HG03064 (cell line): Measurements from ENCODE around the gene POM121.
"Not testable (repeated sequence)": the region's sequence is repeated elsewhere in the genome, so short reads cannot be mapped to it uniquely, and the experiment has no call there.

Experiments used
- ATAC-seq: cut with Tn5 transposase; IDR thresholded peaks from one replicate; pipeline ENCODE4 v1.9.1; 2021; ENCODE audit warnings: low read depth; ENCODE audit not compliant: unreplicated experiment

Gene POM121

DNA sequence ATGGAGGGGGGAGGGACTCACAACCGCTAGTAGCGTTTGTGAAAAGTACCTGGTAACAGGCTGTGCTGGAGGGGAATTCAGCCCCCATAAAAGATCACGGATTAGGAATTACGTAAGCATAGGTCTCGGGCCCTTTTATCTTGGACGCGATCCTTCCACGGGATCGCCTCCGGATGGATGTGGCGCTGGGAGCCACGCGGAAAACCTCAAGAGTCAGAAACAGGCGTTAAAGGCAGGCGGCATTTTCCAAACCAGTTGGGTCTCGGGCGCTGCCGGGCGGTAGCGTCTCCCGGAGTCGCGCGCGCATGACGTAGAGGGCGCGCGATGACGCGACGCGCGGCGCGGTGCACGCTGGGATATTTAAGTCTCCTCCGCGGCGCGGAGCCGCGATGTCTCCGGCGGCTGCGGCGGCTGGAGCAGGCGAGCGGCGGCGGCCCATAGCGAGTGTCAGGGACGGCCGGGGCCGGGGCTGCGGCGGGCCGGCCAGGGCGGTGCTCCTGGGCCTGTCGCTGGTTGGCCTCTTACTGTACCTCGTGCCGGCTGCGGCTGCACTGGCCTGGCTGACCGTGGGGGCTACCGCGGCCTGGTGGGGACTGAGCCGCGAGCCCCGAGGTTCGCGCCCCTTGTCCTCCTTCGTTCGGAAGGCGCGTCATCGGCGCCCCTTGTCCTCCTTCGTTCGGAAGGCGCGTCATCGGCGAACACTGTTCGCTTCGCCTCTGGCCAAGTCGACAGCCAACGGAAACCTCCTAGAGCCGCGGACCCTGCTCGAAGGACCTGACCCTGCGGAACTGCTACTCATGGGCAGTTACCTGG, at the start of gene POM121:
Gene POM121 (plus strand): TSS at position 363 of the 813 bp plus-strand sequence. CDS start 27 bp downstream, at position 390.
- ATAC-seq: peak; percentile 83

DNA sequence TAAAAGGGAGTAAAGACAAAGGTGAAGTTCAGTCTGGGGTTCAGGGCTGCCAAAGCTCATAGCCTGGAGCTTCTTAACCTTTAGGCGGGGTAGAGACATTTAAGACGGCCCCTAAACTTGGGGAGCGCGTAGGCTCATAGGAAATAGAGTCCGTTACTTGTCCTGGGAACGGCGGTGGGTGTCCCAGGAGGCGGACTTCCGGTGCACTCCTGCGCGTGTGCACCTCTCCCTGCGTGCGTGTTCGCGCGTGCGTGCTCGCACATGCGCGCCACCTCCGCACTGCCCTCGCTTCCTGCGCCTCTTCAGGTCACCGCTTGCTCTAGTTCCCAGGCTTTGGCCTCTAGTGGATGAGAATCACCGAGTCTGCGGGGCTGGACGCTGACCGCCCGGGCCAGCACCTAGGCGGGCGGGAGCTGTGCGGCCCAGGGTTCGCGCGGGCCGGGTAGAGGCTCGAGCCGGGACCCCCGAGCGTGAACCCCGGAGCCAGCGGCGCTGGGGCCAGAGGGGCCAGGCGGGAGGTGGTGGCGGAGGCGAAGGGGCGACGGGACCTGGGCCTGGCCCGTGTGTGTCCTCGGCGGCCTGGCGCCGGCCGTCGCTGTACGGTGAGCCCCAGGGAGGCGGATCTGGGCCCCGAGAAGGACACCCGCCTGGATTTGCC, 45.7 kb upstream of the POM121 start:
- peak; percentile 100 for ATAC-seq

DNA sequence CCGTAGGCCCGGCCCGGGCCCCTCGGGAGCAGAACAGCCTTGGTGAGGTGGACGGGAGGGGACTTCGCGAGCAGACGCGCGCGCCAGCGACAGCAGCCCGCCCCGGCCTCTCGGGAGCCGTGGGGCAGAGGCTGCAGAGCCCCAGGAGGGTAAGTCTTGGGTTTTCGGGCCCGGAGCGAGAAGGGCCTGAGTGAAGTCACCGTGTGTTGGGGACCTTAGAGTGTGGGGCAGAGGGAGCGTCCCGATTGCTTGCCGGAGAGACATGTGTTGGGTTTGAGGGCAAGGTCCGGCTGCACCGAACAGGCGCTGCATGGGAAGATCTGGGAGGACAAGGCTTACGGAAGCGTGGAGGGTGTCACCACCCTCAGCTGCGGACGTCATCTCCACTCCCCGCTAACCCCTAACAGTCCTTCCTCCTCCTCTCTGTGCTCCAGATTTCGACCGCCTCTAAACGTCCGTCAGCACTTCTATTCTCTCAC, 45.1 kb upstream of the POM121 start:
- ATAC-seq: not testable (repeated sequence)

DNA sequence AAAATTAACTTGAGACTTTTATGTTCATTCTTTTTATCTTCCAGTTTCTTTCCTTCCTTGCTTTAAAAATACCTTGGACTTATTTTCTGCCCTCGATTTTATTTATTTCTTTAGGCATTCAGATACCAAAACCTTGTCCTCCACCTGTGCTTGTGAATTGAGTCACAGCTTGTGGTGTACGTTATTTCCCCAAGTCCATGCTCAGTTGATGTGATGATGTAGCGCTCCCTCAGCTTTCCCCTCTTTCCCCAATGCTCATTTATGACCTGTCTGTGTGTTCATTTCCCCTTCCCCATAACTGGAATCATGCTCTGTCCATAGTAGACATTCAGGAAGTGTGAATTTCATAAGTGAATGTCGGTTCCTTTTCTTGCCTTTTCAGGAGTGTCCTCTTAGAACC, 33.1 kb upstream of the POM121 start:
- ATAC-seq: not testable (repeated sequence)

DNA sequence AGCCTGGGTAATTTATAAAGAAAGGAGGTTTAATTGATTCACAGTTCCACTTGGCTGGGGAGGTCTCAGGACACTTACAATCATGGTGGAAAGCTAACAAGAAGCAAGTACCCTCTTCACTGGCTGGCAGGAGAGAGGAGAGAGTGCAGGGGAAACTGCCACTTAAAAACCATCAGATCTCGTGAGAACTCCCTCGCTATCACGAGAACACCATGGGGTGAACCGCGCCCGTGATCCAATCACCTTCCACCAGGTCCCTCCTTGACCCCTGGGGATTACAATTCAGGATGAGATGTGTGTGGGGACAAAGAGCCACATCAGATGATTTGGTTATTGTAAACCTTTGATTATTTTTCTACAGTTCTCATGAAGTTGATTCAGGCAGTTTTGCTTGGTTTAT, 20.2 kb upstream of the POM121 start:
- ATAC-seq: not testable (repeated sequence)

DNA sequence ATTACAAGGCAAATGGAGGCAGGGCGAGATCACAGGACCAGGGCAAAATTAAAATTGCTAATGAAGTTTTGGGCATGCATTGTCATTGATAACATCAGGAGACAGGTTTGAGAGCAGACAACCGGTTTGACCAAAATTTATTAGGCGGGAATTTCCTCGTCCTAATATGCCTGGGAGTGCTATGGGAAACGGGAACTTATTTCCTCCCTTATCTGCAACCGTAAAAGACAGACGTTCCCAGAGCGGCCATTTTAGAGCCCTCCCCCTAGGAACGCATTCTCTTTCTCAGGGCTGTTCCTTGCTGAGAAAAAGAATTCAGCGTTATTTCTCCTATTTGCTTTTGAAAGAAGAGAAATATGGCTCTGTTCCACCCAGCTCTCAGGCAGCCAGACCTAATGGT, 16.5 kb upstream of the POM121 start:
- not testable (repeated sequence) for ATAC-seq

DNA sequence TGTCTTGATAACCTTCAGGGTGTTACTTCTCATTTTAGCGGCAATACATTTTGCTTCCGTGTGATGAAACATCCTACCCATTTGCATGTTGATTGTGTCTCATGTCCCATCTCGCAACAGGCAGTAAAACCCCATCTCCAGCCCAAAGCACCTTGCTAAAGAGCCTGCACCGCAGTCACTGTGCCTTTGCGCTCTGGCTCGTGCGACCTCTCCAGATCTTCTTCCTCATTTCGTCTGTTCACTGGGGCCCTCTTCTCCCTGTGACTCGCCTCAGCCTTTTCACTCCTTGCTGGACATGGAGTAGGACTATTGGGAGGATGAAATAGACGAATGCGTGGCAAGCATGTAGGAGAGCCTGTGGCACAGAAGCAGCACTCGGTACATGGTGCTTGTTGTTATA, 13.5 kb upstream of the POM121 start:
- ATAC-seq: not testable (repeated sequence)

DNA sequence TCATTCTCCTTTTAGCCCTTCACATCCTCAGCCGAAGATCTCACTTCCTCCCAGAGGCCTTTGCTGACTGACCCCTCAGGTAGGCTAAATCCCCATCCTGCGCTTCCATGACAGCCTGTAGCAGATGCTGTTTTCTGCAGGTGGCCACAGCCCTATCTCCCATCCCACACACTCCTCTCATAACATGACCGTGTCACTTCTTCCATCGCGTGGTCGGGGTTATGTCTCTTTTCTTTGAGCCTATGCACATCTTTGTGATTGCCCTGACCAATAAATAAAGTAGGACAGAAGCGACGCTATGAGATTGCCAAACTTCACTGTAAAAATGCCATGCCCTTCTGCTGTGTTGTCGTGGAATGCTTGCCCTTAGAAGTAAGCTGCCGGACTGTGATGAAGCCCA, 11.1 kb upstream of the POM121 start:
- ATAC-seq: not testable (repeated sequence)

DNA sequence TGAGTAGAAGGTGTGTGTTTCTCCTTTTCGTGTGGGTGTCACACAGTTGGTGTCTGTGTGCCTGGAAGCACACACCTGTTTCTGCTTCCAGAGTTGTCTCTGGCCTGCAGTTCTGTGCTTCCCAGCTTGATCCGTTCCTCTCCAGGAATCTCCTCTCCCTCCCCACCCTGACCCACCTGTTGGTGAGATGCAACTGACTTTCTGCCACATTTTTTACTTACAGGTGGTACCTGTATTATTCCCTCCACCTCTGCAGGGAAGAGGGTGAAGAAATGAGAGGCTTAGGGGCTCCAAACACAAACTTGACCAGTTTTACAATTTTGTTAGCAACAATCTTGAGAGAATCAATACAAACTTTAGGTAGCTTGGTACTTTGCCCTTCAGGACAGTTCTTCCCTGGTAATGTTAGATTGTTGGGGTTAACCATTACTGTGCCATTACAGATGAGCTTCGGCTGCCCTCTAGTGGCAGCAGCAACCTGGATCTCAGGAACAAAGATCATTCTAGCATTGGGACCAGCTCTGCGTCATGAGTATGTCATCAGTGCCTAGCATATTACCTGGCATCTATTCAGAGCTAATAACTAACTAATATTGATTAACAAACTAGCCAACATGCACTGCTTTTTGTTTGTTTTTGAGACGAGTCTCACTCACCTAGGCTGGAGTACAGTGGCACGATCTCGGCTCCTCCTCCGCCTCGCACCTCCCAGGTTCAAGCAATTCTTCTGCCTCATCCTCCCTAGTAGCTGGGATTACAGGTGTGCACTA, 10.0 kb upstream of the POM121 start:
- not testable (repeated sequence) for ATAC-seq

DNA sequence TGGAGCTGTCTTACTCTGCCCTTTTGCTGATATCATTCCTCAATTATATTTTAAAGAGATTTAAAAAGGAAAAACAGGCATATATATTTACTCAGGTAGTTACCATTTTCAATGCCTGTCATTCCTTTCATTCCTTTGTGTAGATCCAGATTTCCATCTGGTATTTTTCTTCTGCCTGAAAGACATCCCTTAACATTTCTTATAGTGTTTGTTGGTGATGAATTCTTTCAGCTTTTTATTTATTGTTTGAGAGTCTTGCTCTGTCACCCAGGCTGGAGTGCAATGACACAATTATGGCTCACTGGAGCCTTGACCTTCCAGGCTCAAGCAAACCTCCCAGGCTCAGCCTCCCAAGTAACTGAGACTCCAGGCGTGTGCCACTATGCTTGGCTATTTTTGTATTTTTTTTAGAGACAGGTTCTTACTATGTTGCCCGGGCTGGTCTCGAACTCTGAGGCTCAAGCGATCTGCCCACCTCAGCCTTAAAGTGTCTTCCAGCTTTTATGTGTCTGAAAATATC, 5.6 kb upstream of the POM121 start:
- no peak for ATAC-seq

DNA sequence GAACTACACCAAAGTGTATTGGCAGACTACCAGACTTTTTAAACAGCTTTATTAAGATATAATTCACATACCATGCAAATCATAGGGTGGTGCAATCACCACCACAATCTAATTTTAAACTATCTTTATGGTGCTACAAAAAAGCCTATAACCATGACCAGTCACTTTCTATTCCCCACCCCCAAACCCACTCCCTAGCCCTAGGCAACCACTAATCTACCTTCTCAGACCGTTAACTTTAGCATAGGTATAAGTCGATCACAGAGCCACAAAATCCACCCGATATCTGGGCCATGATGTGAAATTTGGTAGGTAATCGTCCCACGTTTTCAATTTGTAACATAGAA, 536 bp upstream of the POM121 start:
- ATAC-seq: peak; percentile 4

DNA sequence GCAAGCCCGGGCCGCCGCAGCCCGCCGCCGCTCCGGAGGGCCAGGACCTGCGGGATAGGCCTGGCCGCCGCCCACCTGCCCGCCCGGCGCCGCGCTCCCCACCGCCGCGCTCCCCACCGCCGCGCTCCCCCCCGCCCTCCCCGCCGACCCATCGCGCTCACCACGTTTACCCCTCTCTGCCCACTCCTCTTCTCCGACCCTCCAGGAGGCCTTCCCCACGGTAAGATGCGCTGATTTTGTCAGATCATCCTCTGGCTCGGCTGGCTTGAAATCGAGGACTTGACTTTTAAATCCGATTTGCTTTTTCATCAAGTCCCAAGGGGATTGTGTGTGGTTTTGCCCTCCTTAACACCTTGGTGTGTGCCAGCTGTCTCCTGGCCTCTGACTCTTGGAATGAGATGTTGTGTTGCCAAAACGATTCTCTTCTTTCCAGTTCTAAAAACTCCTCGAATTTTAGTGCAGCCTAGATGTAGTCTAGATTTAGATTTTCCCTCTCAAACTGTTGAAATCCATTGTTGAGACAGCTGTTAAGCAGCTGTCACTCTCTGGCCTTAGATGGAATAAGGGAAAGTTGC, 738 bp downstream of the POM121 start:
- no peak for ATAC-seq

DNA sequence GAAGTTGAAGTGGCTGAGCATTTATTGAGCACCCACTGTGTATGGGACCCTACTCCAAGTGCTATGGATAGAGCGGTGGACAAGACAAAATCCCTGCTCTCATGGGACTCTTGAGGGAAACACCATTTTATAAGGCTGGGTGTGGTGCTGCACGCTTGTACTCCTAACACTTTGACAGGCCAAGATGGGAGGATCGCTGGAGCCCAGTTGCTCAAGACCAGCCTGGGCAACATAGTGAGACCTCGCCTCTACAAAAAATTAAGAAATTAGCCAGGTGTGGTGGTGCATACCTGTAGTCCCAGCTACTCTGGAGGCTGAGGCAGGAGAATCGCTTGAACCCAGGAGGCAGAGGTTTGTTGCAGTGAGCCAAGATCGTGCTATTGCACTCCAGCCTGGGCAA, 2.9 kb downstream of the POM121 start:
- not testable (repeated sequence) for ATAC-seq

DNA sequence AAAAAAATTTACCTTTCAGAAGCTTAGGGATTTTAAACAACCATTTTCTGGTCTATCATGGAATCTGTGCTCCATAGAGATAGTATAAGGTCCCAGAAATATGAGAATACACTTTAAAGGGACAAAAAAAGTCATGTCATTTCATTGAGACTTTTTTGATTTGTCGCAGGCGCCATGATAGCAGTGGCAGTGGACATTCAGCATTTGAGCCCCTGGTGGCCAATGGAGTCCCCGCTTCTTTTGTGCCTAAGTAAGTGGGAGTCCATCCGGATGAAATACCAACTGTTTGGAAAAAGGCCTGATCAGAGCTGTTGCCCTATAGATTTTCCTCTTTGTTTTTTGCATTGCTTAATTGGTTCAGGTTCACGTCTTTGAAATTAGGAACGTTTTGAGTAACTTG, 3.3 kb downstream of the POM121 start:
- ATAC-seq: not testable (repeated sequence)

DNA sequence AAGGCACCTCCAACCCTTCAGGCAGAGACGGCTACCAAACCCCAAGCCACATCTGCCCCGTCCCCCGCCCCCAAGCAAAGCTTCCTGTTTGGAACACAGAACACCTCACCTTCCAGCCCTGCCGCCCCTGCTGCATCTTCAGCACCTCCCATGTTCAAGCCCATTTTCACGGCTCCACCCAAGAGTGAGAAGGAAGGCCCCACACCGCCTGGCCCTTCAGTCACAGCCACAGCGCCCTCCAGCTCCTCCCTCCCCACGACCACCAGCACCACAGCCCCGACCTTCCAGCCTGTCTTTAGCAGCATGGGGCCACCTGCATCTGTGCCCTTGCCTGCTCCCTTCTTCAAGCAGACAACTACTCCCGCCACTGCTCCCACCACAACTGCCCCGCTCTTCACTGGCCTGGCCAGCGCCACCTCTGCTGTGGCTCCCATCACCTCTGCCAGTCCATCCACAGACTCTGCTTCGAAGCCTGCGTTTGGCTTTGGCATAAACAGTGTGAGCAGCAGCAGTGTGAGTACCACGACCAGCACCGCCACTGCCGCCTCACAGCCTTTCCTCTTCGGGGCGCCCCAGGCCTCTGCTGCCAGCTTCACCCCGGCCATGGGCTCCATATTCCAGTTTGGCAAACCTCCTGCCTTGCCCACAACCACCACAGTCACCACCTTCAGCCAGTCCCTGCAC, 17.3 kb downstream of the POM121 start:
- ATAC-seq: not testable (repeated sequence)

DNA sequence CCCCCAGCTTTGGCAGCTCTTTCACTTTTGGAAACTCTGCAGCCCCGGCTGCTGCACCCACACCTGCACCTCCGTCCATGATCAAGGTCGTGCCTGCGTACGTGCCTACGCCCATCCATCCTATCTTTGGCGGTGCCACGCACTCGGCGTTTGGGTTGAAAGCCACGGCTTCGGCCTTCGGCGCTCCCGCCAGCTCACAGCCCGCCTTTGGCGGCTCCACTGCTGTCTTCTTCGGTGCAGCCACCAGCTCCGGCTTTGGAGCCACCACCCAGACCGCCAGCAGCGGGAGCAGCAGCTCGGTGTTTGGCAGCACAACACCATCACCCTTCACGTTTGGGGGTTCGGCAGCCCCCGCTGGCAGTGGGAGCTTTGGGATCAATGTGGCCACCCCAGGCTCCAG, 18.1 kb downstream of the POM121 start:
- ATAC-seq: not testable (repeated sequence)

DNA sequence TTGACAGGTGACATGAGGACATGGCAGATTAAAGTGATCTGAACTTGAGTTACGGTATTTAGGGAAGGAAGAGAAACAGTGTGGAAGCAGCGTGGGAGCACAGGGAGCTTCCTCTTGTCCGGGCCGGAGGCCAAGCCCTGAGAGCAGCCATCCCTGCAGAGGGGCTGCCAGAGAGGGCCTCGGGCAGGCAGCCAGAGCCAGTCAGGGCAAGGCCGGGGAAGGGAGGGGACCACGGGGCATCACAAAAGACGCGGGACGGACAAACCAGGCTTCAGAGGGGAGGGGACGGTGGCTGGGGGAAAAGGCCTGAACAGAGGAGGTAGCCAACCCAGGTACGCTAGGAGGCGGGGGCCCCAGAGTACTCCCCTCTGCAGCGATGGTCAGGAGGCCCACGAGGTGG, 20.0 kb downstream of the POM121 start:
- not testable (repeated sequence) for ATAC-seq

DNA sequence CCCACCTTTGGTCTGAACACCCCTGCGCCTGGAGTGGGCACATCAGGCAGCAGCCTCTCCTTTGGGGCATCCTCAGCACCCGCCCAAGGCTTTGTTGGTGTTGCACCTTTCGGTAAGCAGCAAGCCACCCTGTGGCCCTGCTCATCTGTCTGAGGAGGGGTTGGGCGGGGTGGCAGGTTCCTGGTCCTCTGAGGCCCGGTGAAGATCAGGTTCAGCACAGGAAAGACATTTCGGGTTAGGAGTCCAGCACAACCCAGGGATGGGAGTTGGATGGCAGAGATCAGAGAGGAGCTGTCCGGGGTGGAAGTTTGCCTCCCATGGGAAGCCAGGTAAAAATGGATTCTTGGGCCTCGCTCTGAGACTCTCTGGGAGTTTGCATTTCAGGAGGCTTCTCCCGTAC, 20.7 kb downstream of the POM121 start:
- not testable (repeated sequence) for ATAC-seq

DNA sequence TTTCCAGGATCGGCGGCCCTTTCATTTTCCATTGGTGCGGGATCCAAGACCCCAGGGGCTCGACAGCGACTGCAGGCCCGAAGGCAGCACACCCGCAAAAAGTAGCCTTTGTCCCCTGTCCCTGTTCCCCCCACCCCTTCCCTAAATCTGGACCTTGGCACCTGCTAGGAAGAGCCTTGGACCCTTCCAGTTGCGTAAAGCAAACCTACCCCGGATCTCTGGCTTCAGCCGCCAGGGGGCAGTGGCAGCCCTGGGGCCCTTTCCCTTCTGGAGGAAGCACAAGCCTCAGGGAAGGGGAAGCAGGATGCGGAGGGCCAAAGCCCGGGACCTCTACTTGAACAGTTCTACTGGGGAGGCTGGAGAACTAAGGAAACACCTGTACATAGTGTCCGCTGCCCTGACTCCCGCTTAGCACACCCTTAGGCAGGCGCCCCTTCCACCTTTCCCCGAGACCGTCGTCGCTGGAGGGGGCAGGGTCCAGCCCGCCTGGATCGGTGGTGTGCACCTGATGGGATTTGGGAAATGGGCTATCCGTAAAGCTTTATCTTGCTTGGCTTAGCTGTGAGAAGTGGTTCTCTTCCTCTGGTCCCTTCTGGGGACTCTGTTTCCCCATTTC, 21.3 kb downstream of the POM121 start:
- not testable (repeated sequence) for ATAC-seq
